Naive thymus-derived CD8-positive, alpha-beta T cell (primary cell): ENCODE measurements around the gene CTCF. TPM values are rescaled to one million over a fixed set of nuclear protein-coding genes. Genes with fewer than 3 reads are reported as not detected.

Source experiments
- ATAC-seq, 2 donors: fragments of 150-1000 bp; cut with Tn5 transposase in 1 of 2; sonication (Bioruptor Pico), chemical (Tn5 transposase) in 1 of 2; 1 replicate in 1 of 2; 2 replicates in 1 of 2; pipeline ENCODE4 v1.10.0; 2021; ENCODE audit warnings: mild to moderate bottlenecking in 2 of 2, moderate library complexity in 2 of 2
- POLR2A ChIA-PET: fragments of 350-600 bp; sonication (Branson Sonifier 250); formaldehyde crosslinking; loops from one replicate; lab custom pipeline; 2021; ENCODE audit warnings: antibody characterized with exemption; lab: Charles Lee
- DNase-seq, 10 donors: peaks; one replicate each; pipeline versions ENCODE4 v3.0.0 to v3.0.0-alpha.2; 2020 to 2022
- H3K27ac Mint-ChIP-seq, 10 donors: one replicate each; pipeline ENCODE4 v1.8.0; 2020 to 2022; ENCODE audit warnings: mild to moderate bottlenecking in 10 of 10, mixed read lengths in 10 of 10, moderate library complexity in 4 of 10, inconsistent platforms in 1 of 10
- H3K27me3 Mint-ChIP-seq, 5 donors: one replicate each; pipeline ENCODE4 v1.8.0; 2021 to 2022; ENCODE audit warnings: mixed read lengths in 5 of 5
- H3K36me3 Mint-ChIP-seq, 3 donors: one replicate each; pipeline ENCODE4 v1.8.0; 2020 to 2022; ENCODE audit warnings: mixed read lengths in 3 of 3, mild to moderate bottlenecking in 2 of 3, inconsistent platforms in 1 of 3
- H3K4me1 Mint-ChIP-seq, 4 donors: one replicate each; pipeline ENCODE4 v1.8.0; 2021 to 2022; ENCODE audit warnings: mixed read lengths in 4 of 4
- H3K4me3 Mint-ChIP-seq, 10 donors: one replicate each; pipeline ENCODE4 v1.8.0; 2020 to 2022; ENCODE audit warnings: mild to moderate bottlenecking in 10 of 10, mixed read lengths in 10 of 10, moderate library complexity in 6 of 10, inconsistent platforms in 1 of 10
- H3K9me3 Mint-ChIP-seq, 9 donors: one replicate each; pipeline ENCODE4 v1.8.0; 2020 to 2022; ENCODE audit warnings: mixed read lengths in 9 of 9, mild to moderate bottlenecking in 3 of 9, inconsistent platforms in 1 of 9, moderate library complexity in 1 of 9
- polyA plus RNA-seq, 3 donors: library from polyadenylated mRNA; unstranded; fragments of 300-500 nt; fragmentation: Illumina TruSeq; gene quantifications; one replicate each; pipeline ENCODE4 v1.2.3, GENCODE V29; 2021
- total RNA-seq, 8 experiments: library from RNA in 2 of 8; stranded (reverse) in 2 of 8; gene quantifications; one replicate each; pipeline ENCODE4 v1.2.3 and lab custom pipeline; 2021 to 2026

Gene CTCF
- total and polyA plus RNA-seq, 5 experiments from 2014 or later: 37.1 to 67.6 (median 61.1) TPM

DNA sequence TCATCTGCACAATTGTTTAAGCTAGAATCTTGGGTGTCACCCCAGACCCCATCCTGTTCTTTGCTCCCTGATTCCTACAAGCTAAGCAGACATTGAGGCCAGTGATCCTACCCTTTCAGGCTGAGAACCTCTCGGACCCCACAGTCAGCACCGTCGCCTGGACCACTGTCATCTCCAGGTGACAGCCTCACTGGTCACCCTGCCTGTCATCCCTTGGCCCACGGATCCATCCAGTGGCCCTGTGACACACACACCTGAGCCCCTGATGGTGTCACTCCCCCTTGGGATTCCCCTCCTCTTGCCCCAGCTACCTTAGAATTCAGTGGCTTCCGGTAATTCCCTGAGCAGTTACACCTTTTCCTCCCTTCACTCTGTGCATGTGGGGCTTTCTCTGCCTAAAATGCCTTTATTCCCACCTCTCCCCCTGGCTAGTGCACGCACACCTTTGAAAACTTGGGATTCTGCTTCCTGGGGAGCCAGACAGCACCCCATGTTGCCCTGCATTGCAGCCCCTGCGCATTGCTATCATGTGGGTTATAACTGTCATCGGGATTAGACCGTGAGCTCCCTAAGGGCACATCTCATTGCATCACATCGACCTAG lies 107.3 kb downstream of the CTCF start:
- H3K4me1 Mint-ChIP-seq: peaks cover 11 to 36% (median 23%) of the 10 kb centered on the region in 4 donors
- H3K4me3 Mint-ChIP-seq: peak overlapping the region in 3 of 10 donors; percentile 28 to 64 (median 56)
- no peaks in the 10 kb centered on the region for H3K36me3 Mint-ChIP-seq
- ATAC-seq: no peak
- no peaks in the 10 kb centered on the region for H3K9me3 Mint-ChIP-seq
- POLR2A ChIA-PET: interaction anchor here (1.1 to 6.6 kb wide), 3 partner anchors 107 to 130 kb away, joined by 3 to 41 read pairs (median 32); partner anchors contain the start of gene CTCF
- peak in 1 of 10 donors; percentile 55 for DNase-seq
- peak overlapping the region in 2 of 10 donors; percentile 34 to 82 for H3K27ac Mint-ChIP-seq
- no peaks in the 10 kb centered on the region for H3K27me3 Mint-ChIP-seq

DNA sequence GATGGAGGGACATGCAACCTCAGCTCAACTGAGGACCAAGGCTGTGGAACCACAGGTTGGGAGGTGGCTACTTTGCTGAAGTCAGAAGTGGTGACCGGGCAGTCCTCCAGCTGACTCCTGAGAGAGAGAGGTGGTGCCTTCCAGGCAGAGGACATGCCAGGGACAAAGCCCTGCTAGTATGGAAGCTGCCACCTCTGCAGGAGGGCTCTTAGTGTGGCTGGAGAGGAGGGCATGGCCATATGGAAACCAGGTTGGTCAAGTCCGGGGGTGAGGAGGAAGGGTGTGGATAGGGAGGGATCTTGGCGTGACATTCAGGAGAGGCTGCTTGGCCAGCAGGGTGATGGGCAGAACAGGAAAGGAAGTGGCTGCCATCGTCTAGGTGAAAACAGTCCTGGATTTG lies 110.0 kb downstream of the CTCF start:
- Mint-ChIP-seq H3K4me3 (no peak overlapping the region), H3K9me3 (no peaks in the 10 kb centered on the region), H3K4me1 (peaks cover 8 to 27% (median 12%) of the 10 kb centered on the region in 4 donors), H3K27me3 (no peaks in the 10 kb centered on the region), H3K27ac (peak overlapping the region in 1 of 10 donors; percentile 14), H3K36me3 (no peaks in the 10 kb centered on the region)
- POLR2A ChIA-PET: no interaction called here
- DNase-seq: peak in 1 of 10 donors; percentile 28
- ATAC-seq: no peak

DNA sequence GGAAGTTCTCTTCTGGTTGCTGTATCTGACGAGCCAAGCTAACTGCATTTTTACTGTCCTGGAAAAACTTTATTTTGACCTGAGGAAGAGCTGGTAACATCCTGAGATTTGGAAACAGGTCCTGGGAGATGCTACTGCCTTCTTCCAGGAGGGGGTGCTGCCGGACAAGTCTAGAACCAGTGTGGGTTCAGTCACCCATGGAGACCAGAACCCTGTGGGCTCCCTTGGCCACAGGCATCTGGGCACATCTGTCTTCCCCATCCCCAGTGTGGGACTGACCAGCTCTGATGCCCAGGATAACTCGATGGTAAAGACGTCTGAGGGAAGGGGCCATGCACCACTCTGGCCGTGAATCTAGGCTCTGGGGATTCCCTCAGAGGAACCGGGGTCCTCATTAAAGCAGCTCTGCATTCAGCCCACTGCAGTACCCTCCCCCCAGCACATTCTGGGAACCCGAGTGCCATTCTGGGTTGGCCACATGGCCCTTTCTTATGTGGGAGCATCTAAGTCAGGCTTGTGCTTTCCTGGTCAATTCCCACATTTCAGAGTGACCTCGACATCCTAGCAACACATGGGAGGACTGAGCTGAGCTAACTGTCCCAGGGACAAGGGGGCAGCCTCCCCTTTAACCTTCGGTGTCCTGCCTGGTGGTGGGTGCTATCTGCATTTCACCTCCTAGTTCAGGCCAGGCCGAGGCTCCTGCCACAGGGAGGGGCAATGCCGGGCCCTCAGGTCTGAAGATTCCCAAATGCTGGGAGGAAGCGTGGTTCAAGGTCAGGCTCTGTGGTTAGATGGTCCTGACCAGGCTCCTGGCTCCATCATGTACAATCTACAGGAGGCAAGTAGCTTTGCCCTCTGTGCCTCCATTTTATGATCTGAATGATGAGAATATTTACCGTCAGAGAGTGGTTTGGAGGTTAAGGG lies 110.7 kb downstream of the CTCF start:
- DNase-seq (peak in 5 of 10 donors; percentile 30 to 64 (median 39)), ATAC-seq (no peak)
- Mint-ChIP-seq H3K27ac (peak overlapping the region in 2 of 10 donors; percentile 44 to 88), H3K4me3 (no peak overlapping the region), H3K9me3 (no peaks in the 10 kb centered on the region), H3K4me1 (peaks cover 2 to 21% (median 7%) of the 10 kb centered on the region in 4 donors), H3K27me3 (no peaks in the 10 kb centered on the region), H3K36me3 (no peaks in the 10 kb centered on the region)
- POLR2A ChIA-PET: interaction anchor here (0.5 kb wide), 1 partner anchor 68 kb away, joined by 5 read pairs; no protein-coding TSS in a partner anchor

DNA sequence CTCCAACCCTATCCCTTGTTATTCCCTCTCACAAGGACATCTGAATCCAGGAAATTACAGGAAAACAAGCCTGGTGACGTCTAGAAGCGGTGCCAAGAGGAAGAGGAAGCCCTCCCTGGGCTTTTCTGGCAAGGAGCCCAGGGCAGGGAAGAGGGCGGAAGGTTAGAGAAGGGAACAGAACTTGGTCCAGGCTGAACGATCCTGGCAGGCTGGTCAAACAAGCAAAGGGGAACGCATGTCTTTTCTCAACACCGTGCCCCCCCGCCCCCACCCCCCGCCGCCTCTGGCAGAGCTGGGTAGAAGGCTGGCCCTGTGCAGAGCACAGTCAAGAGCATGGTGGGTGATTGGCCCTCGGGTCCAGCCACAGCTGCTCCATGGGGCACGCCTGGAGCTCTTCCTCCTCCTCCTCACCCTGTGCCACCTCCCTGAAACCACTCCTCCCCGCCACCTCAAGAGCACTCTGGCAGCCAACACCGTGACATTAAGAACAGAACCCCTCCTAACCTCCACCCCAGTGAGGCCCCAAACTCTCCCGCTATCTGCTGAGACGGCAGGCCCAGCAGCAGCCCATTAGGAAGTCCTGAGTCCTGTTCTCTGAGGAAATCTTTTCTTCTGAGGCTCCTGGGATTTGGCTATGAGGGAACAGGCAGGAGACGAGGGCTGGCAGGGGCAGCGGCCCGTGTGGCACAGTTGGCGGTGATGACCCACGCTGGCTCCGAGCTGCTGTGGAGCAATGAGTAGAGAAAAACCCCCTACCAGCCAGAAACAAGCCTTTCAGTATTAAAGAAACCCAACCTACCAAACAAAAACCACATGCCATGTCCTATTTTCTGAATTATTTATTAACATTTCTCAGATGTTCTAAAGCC lies 111.6 kb downstream of the CTCF start:
- ATAC-seq: no peak
- peak in 1 of 10 donors; percentile 55 for DNase-seq
- Mint-ChIP-seq H3K27me3 (no peaks in the 10 kb centered on the region), H3K4me3 (no peak overlapping the region), H3K36me3 (no peaks in the 10 kb centered on the region), H3K9me3 (no peaks in the 10 kb centered on the region), H3K4me1 (peaks cover 0 to 14% (median 5%) of the 10 kb centered on the region in 4 donors), H3K27ac (peak overlapping the region in 7 of 10 donors; percentile 28 to 88 (median 73))
- POLR2A ChIA-PET: no interaction called here

DNA sequence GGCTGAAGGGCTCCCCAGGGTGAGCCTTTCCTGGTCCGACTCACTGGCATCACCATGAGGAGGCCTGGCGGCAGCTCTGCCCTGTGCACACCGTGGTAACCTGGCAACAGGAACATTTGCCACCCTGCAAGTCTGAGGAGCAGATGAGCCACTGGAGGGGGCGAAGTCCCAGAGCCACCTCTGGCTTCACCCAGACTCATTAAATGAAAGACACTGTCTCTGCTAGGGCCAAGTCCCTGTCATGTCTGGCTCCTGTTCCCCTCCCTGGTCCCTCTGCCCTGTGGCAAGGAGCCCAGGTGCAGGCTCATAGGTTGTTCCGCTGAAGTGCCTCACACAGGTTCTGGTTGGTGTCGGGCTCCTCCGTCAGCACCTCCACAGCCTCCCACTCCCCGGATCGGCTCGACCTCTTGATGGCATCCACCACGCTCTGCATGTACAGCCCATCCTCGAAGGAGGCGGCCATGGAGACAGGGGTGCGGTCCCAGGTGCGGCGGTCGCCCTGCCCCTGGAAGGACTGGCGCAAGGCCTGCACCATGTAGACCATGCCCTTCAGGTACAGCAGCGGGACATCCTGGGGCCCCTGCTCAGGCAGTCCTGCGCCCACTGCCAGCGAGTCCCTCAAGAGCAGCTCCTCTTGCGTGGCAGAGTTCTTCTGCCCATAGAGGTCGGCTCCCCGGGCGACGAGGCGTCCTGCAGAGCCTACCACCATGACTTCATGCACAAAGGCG lies 112.7 kb downstream of the CTCF start:
- H3K27me3 Mint-ChIP-seq: no peaks in the 10 kb centered on the region
- H3K4me1 Mint-ChIP-seq: peaks cover 0 to 10% (median 4%) of the 10 kb centered on the region in 4 donors
- H3K4me3 Mint-ChIP-seq: no peak overlapping the region
- POLR2A ChIA-PET: no interaction called here
- no peak for ATAC-seq
- DNase-seq: peak in 1 of 10 donors; percentile 34
- H3K36me3 Mint-ChIP-seq: no peaks in the 10 kb centered on the region
- H3K9me3 Mint-ChIP-seq: no peaks in the 10 kb centered on the region
- H3K27ac Mint-ChIP-seq: peak overlapping the region in 2 of 10 donors; percentile 3 to 75

DNA sequence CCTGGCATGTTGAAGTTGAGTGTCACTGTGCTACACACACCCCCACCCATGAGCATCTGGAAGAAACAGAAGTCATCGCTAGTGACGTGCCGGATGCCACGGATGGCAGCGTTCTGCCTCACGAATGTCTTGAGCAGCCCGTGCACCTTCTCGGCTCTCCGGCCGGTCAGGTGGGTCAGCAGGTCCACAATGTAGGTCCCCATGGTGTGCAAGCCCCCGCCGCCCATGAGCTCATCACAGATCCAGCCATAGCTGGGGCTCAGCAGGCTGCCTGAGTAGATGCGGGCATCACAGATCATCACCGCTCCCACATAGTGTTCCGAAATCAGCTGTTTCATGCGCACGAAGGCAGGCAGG lies 113.2 kb downstream of the CTCF start:
- H3K4me1 Mint-ChIP-seq: peaks cover 0 to 10% (median 4%) of the 10 kb centered on the region in 4 donors
- no peak overlapping the region for H3K4me3 Mint-ChIP-seq
- ATAC-seq: no peak
- peak in 1 of 10 donors; percentile 61 for DNase-seq
- POLR2A ChIA-PET: no interaction called here
- H3K27me3 Mint-ChIP-seq: no peaks in the 10 kb centered on the region
- no peaks in the 10 kb centered on the region for H3K36me3 Mint-ChIP-seq
- H3K27ac Mint-ChIP-seq: no peak overlapping the region
- H3K9me3 Mint-ChIP-seq: no peaks in the 10 kb centered on the region

DNA sequence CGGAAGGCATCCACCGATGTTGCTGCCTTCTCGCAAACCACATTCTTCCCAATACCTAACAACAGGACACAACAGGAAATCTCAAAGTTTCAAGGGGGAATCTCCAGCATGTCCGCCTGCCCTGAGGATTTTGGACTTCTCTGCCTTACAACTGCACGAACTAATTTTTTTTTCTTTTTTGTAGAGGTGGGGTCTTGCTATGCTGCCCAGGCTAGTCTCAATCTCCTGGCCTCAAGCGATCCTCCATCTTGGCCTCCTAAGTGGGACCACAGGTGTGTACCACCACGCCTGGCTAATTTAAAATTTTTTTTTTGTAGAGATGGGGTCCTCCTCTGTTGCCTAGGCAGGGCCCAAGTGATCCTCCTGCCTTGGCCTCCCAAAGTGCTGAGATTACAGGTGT lies 113.7 kb downstream of the CTCF start:
- Mint-ChIP-seq H3K27me3 (no peaks in the 10 kb centered on the region), H3K4me1 (peaks cover 0 to 10% (median 4%) of the 10 kb centered on the region in 4 donors), H3K27ac (peak overlapping the region in 1 of 10 donors; percentile 51), H3K36me3 (no peaks in the 10 kb centered on the region), H3K9me3 (no peaks in the 10 kb centered on the region), H3K4me3 (no peak overlapping the region)
- POLR2A ChIA-PET: no interaction called here
- ATAC-seq (no peak), DNase-seq (no peak)

DNA sequence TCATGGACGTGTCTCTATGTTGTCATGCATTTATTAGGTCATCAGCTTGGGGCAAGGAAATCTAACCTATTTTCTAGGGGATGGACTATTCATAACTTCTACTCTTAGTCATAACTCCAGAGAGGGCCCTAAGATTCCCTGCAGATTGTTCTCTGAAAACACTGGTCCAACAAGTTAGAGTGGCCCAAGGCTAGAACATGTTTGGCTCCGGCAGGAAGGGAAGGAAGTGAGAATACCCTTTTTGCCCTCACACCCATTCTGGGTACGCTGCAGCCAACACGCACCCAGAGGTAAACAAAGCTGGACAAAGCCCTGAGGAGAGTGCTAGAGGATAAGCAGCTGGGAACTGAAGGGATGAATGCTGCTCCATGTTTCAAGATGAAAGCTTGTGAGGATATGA lies 114.2 kb downstream of the CTCF start:
- no peak for ATAC-seq
- POLR2A ChIA-PET: no interaction called here

DNA sequence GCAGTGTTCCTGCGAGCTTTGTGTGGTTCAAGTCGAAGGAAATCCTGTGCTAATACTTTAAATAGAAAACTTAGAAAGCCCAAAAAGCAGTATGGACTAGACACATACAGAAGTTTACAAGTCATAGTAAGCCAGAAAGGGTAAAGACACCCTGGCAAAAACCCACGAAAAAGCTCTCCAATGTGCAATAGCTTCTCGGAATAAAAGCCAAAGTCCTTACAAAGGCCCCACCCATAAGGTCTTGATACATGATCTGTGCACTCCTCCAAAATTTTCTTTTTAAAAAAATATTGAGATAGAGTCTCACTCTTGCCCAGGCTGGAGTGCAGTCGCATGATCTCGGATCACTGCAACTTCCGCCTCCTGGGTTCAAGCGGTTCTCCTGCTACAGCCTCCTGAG lies 114.6 kb downstream of the CTCF start:
- POLR2A ChIA-PET: no interaction called here
- no peak for DNase-seq
- Mint-ChIP-seq H3K9me3 (no peaks in the 10 kb centered on the region), H3K27me3 (no peaks in the 10 kb centered on the region), H3K4me3 (no peak overlapping the region), H3K36me3 (no peaks in the 10 kb centered on the region), H3K27ac (peak overlapping the region in 2 of 10 donors; percentile 34 to 75), H3K4me1 (peaks cover 0 to 10% (median 4%) of the 10 kb centered on the region in 4 donors)
- ATAC-seq: no peak

More for the DNA sequence above, 114.2 kb downstream of the CTCF start:
- Mint-ChIP-seq H3K4me3 (no peak overlapping the region), H3K9me3 (no peaks in the 10 kb centered on the region), H3K27ac (peak overlapping the region in 2 of 10 donors; percentile 47 to 75), H3K4me1 (peaks cover 0 to 10% (median 4%) of the 10 kb centered on the region in 4 donors), H3K27me3 (no peaks in the 10 kb centered on the region), H3K36me3 (no peaks in the 10 kb centered on the region)
- DNase-seq: peak in 1 of 10 donors; percentile 10

DNA sequence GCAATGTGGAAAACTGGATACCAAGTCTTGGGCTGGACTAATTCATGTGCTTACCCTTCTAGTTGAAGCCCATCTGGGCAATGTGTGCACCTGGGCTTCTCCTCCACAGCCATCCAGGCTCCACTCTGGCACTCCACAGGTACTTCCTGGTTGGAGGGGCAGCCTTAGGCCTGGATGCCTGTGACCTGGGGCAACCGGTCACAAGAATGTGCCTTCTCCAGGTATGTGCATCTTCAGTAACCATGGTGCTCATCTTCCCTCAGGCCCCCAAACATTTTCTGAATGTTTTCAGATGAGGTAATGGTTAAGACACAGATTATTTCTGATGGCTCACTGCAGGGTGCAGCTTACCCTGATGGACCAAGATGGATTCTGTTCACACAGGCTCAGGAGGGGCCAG lies 115.4 kb downstream of the CTCF start:
- H3K27ac Mint-ChIP-seq: no peak overlapping the region
- peaks cover 0 to 5% (median 0%) of the 10 kb centered on the region in 3 donors for H3K36me3 Mint-ChIP-seq
- H3K27me3 Mint-ChIP-seq: no peaks in the 10 kb centered on the region
- H3K9me3 Mint-ChIP-seq: no peaks in the 10 kb centered on the region
- H3K4me1 Mint-ChIP-seq: peaks cover 0 to 8% (median 2%) of the 10 kb centered on the region in 4 donors
- POLR2A ChIA-PET: interaction anchor here (0.7 to 1.5 kb wide), 2 partner anchors 17 to 36 kb away, joined by 4 to 5 read pairs; partner anchors contain the start of gene PARD6A
- peak in 1 of 10 donors; percentile 45 for DNase-seq
- no peak for ATAC-seq
- no peak overlapping the region for H3K4me3 Mint-ChIP-seq

DNA sequence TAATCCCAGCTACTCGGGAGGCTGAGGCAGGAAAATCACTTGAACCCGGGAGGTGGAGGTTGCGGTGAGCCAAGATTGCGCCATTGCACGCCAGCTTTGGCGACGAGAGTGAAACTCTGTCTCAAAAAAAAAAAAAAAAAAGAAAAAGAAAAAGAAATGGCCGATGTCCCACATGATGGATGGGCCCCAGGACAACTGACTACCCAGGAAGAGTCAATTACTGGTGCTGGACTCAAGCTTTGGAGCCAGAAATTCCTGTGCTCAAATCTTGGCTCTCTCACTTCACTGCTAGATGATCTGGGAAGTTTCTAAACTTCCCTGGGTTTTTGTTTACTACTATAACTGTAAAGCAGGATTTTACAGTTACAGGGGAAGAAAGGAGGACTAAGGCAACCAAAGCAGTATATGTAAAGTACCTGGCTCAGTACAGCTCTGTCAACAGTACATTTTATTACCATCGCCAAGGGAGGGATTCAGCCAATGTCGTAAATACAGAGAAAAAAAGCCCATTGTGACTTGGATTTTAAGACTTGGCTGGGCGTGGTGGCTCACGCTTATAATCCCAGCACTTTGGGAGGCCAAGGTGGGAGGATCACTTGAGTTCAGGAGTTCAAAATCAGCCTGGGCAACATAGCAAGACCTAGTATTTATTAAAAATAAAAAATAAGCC lies 116.2 kb downstream of the CTCF start:
- Mint-ChIP-seq H3K27me3 (no peaks in the 10 kb centered on the region), H3K4me3 (no peak overlapping the region), H3K36me3 (peaks cover 0 to 8% (median 0%) of the 10 kb centered on the region in 3 donors), H3K4me1 (peaks cover 0 to 6% (median 2%) of the 10 kb centered on the region in 4 donors), H3K9me3 (no peaks in the 10 kb centered on the region), H3K27ac (no peak overlapping the region)
- ATAC-seq (no peak), DNase-seq (peak in 1 of 10 donors; percentile 18)
- POLR2A ChIA-PET: interaction anchor here (0.7 to 1.5 kb wide), 2 partner anchors 17 to 37 kb away, joined by 4 to 5 read pairs; partner anchors contain the start of gene PARD6A
